ENCODE measurements around the gene FBXO41. TPM values are rescaled to one million over a fixed set of nuclear protein-coding genes. Genes with fewer than 3 reads are reported as not detected.
A peak's percentile ranks its signal among the peaks of the same experiment; 100 is the strongest.

FBXO41 gene
- total and polyA plus RNA-seq, 9 donors: 1.7 to 3.1 (median 2.9) TPM

- no peaks in the 10 kb centered on the region for H3K27me3 ChIP-seq
- no peak overlapping the region for H3K4me3 ChIP-seq
- peaks cover 13% of the 10 kb centered on the region for H3K4me1 ChIP-seq (ENCODE audit: insufficient read depth)
- no peaks in the 10 kb centered on the region for H3K36me3 ChIP-seq
- H3K9me3 ChIP-seq: no peaks in the 10 kb centered on the region
- no peak for TF ChIP-seq CTCF (IDR thresholded peaks at IDR 0.05)
- no peak for TF ChIP-seq EP300 (IDR thresholded peaks at IDR 0.05)
- TF ChIP-seq POLR2A (IDR thresholded peaks at IDR 0.05): no peak
- 87 to 88% (median 87%) methylated on average over 3 of the region's 3 CpGs for WGBS, 3 donors
- DNase-seq: no peak
- no peak overlapping the region for H3K27ac ChIP-seq
- intact Hi-C loops (cut with DNase I): no loop called here
These were observed 1.9 kb upstream of the FBXO41 start for GRCh38 chr2:73286134-73286655.

GRCh38 chr2:73285159-73285739 lies 971 bp upstream of the FBXO41 start:
- 44 to 50% (median 48%) methylated on average over 5 of the region's 5 CpGs for WGBS, 3 donors
- TF ChIP-seq EP300 (IDR thresholded peaks at IDR 0.05) (no peak), CTCF (IDR thresholded peaks at IDR 0.05) (no peak), POLR2A (IDR thresholded peaks at IDR 0.05) (no peak)
- Histone ChIP-seq H3K4me1 (ENCODE audit: insufficient read depth) (peaks cover 13% of the 10 kb centered on the region), H3K36me3 (no peaks in the 10 kb centered on the region), H3K27ac (no peak overlapping the region), H3K27me3 (no peaks in the 10 kb centered on the region), H3K9me3 (no peaks in the 10 kb centered on the region), H3K4me3 (no peak overlapping the region)
- intact Hi-C loops (cut with DNase I): no loop called here
- no peak for DNase-seq

- Histone ChIP-seq H3K27me3 (no peaks in the 10 kb centered on the region), H3K4me3 (peak overlapping the region; percentile 60), H3K9me3 (no peaks in the 10 kb centered on the region), H3K4me1 (ENCODE audit: insufficient read depth) (peaks cover 13% of the 10 kb centered on the region), H3K36me3 (no peaks in the 10 kb centered on the region), H3K27ac (no peak overlapping the region)
- TF ChIP-seq EP300 (IDR thresholded peaks at IDR 0.05) (no peak), CTCF (IDR thresholded peaks at IDR 0.05) (no peak), POLR2A (IDR thresholded peaks at IDR 0.05) (no peak)
- intact Hi-C loops (cut with DNase I): no loop called here
- DNase-seq: no peak
- WGBS, 3 donors: 2 to 3% (median 3%) methylated on average over 31 to 43 of the region's 43 CpGs
These were observed 558 bp downstream of the FBXO41 start for GRCh38 chr2:73283545-73284295.

- Histone ChIP-seq H3K4me1 (ENCODE audit: insufficient read depth) (peaks cover 13% of the 10 kb centered on the region), H3K27me3 (no peaks in the 10 kb centered on the region), H3K4me3 (no peak overlapping the region), H3K9me3 (no peaks in the 10 kb centered on the region), H3K27ac (no peak overlapping the region), H3K36me3 (no peaks in the 10 kb centered on the region)
- no peak for DNase-seq
- TF ChIP-seq EP300 (IDR thresholded peaks at IDR 0.05): no peak
- no peak for TF ChIP-seq CTCF (IDR thresholded peaks at IDR 0.05)
- TF ChIP-seq POLR2A (IDR thresholded peaks at IDR 0.05): no peak
- 37 to 48% (median 38%) methylated on average over 5 of the region's 5 CpGs for WGBS, 3 donors
- intact Hi-C loops (cut with DNase I): no loop called here
These were observed 1.2 kb downstream of the FBXO41 start for GRCh38 chr2:73282924-73283544.
